ENCODE results near the gene MRPL43. TPM values are rescaled to one million over a fixed set of nuclear protein-coding genes. Genes with fewer than 3 reads are reported as not detected.

Gene MRPL43
- total and polyA plus RNA-seq, 2 experiments from 2014 or later = 60.1 to 112 TPM

GRCh38 chr10:100985336-100985735, 2.0 kb downstream of the MRPL43 start:
- Histone ChIP-seq H3K27me3 (no peaks in the 10 kb centered on the region), H3K4me3 (no peak overlapping the region), H4K20me1 (ENCODE audit: insufficient read depth, poor library complexity, severe bottlenecking) (no peaks in the 10 kb centered on the region), H3K36me3 (replicated peaks; ENCODE audit: insufficient read depth, low read depth) (no peaks in the 10 kb centered on the region), H3K9me3 (ENCODE audit: low read depth) (no peaks in the 10 kb centered on the region), H2AFZ (no peak overlapping the region), H3K4me1 (ENCODE audit: insufficient read depth) (peaks cover 14% of the 10 kb centered on the region), H3K4me2 (no peak overlapping the region), H3K9me2 (replicated peaks; ENCODE audit: insufficient read depth) (no peaks in the 10 kb centered on the region), H3K79me2 (peaks cover 37% of the 10 kb centered on the region), H3K27ac (peak overlapping the region; percentile 27)
- TF ChIP-seq EZH2 (IDR thresholded peaks at IDR 0.05; ENCODE audit: borderline replicate concordance) (no peak), EZH2phosphoT487 (IDR thresholded peaks at IDR 0.05; ENCODE audit: low read depth, severe bottlenecking, unreplicated experiment) (no peak), CTCF (IDR thresholded peaks at IDR 0.05; ENCODE audit: poor library complexity) (no peak)
- no peak for DNase-seq (ENCODE audit: low spot score)
- 78% methylated on average over 5 of the region's 5 CpGs for WGBS (ENCODE audit: low lambda C conversion rate, missing lambda C conversion rate)

- TF ChIP-seq EZH2 (IDR thresholded peaks at IDR 0.05; ENCODE audit: borderline replicate concordance) (no peak), CTCF (IDR thresholded peaks at IDR 0.05; ENCODE audit: poor library complexity) (no peak), EZH2phosphoT487 (IDR thresholded peaks at IDR 0.05; ENCODE audit: low read depth, severe bottlenecking, unreplicated experiment) (no peak)
- Histone ChIP-seq H2AFZ (no peak overlapping the region), H3K79me2 (peaks cover 34% of the 10 kb centered on the region), H3K9me2 (replicated peaks; ENCODE audit: insufficient read depth) (no peaks in the 10 kb centered on the region), H3K9me3 (ENCODE audit: low read depth) (no peaks in the 10 kb centered on the region), H3K36me3 (replicated peaks; ENCODE audit: insufficient read depth, low read depth) (no peaks in the 10 kb centered on the region), H3K4me2 (no peak overlapping the region), H4K20me1 (ENCODE audit: insufficient read depth, poor library complexity, severe bottlenecking) (no peaks in the 10 kb centered on the region), H3K4me3 (no peak overlapping the region), H3K4me1 (ENCODE audit: insufficient read depth) (peaks cover 14% of the 10 kb centered on the region), H3K27me3 (no peaks in the 10 kb centered on the region), H3K27ac (peak overlapping the region; percentile 27)
- WGBS (ENCODE audit: low lambda C conversion rate, missing lambda C conversion rate) = 94% methylated on average over 2 of the region's 2 CpGs
- no peak for DNase-seq (ENCODE audit: low spot score)
Measured at GRCh38 chr10:100984672-100985177, 2.6 kb downstream of the MRPL43 start.

GRCh38 chr10:100983868-100984671, 3.2 kb downstream of the MRPL43 start:
- Histone ChIP-seq H4K20me1 (ENCODE audit: insufficient read depth, poor library complexity, severe bottlenecking) (no peaks in the 10 kb centered on the region), H3K4me3 (no peak overlapping the region), H3K79me2 (peaks cover 29% of the 10 kb centered on the region), H3K27ac (no peak overlapping the region), H3K4me2 (no peak overlapping the region), H3K9me2 (replicated peaks; ENCODE audit: insufficient read depth) (no peaks in the 10 kb centered on the region), H3K4me1 (ENCODE audit: insufficient read depth) (peaks cover 14% of the 10 kb centered on the region), H2AFZ (no peak overlapping the region), H3K9me3 (ENCODE audit: low read depth) (no peaks in the 10 kb centered on the region), H3K27me3 (no peaks in the 10 kb centered on the region), H3K36me3 (replicated peaks; ENCODE audit: insufficient read depth, low read depth) (no peaks in the 10 kb centered on the region)
- WGBS (ENCODE audit: low lambda C conversion rate, missing lambda C conversion rate) = 95% methylated on average over 8 of the region's 13 CpGs
- TF ChIP-seq EZH2 (IDR thresholded peaks at IDR 0.05; ENCODE audit: borderline replicate concordance) (no peak), EZH2phosphoT487 (IDR thresholded peaks at IDR 0.05; ENCODE audit: low read depth, severe bottlenecking, unreplicated experiment) (no peak), CTCF (IDR thresholded peaks at IDR 0.05; ENCODE audit: poor library complexity) (no peak)
- DNase-seq (ENCODE audit: low spot score) = no peak

Measured in hepatocyte (in vitro differentiated cells).